Adipocyte (in vitro differentiated cells): Measurements from ENCODE around the gene SLC4A11.

ENCODE experiments used
- DNase-seq: peaks from one replicate; pipeline ENCODE4 v3.0.0-alpha.2; 2015; ENCODE audit warnings: low read depth
- H3K27me3 ChIP-seq: replicated peaks from 2 replicates; pipeline ENCODE4 v1.7.0; 2013; ENCODE audit warnings: mild to moderate bottlenecking, low read length, moderate library complexity; ENCODE audit not compliant: control insufficient read depth, insufficient read depth
- H3K36me3 ChIP-seq: 2 replicates; pipeline ENCODE4 v1.7.0; 2013; ENCODE audit warnings: low read length, mild to moderate bottlenecking, moderate library complexity; ENCODE audit not compliant: control insufficient read depth, insufficient read depth, severe bottlenecking
- H3K4me1 ChIP-seq: 2 replicates; pipeline ENCODE4 v1.7.0; 2013; ENCODE audit warnings: mild to moderate bottlenecking, low read length, moderate library complexity; ENCODE audit not compliant: control insufficient read depth, insufficient read depth
- H3K4me3 ChIP-seq: 2 replicates; pipeline ENCODE4 v1.7.0; 2013; ENCODE audit warnings: mild to moderate bottlenecking, low read length, moderate library complexity
- H3K9ac ChIP-seq: 2 replicates; pipeline ENCODE4 v1.7.0; 2013; ENCODE audit warnings: mild to moderate bottlenecking, low read length, moderate library complexity
- H3K9me3 ChIP-seq: 2 replicates; pipeline ENCODE4 v1.7.0; 2013; ENCODE audit warnings: mild to moderate bottlenecking, low read length, moderate library complexity; ENCODE audit not compliant: control insufficient read depth

Gene SLC4A11

GRCh38 chr20:3273371-3273770, 34.4 kb upstream of the SLC4A11 start:
- H3K27me3 ChIP-seq: no peaks in the 10 kb centered on the region
- H3K36me3 ChIP-seq: peaks cover 46% of the 10 kb centered on the region
- H3K4me3 ChIP-seq: no peak overlapping the region

DNA sequence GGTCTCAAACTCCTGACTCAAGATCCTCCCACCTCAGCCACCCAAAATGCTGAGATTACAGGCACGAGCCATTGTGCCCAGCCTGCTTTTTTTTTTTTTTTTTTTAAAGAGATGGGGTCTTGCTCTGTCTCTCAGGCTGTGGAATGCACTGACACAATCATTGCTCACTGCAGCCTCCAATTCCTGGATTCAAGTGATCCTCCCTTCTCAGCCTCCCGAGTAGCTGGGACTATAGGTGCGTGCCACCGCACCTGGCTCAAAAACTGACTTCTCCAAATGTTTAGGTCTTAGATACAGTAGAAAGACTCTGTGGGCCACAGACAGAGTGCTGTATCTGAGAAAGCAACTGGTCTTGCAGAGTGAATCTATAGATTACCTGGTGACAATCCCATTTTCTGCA, 31.1 kb upstream of the SLC4A11 start:
- Histone ChIP-seq H3K36me3 (peaks cover 46% of the 10 kb centered on the region), H3K9me3 (no peaks in the 10 kb centered on the region)

More at GRCh38 chr20:3273371-3273770, 34.4 kb upstream of the SLC4A11 start:
- H3K9me3 ChIP-seq: no peaks in the 10 kb centered on the region
- peaks cover 18% of the 10 kb centered on the region for H3K4me1 ChIP-seq
- no peak for DNase-seq
- H3K9ac ChIP-seq: no peak overlapping the region

GRCh38 chr20:3262566-3262965, 23.6 kb upstream of the SLC4A11 start:
- Histone ChIP-seq H3K4me3 (no peak overlapping the region), H3K9ac (no peak overlapping the region), H3K36me3 (peaks cover 52% of the 10 kb centered on the region), H3K9me3 (no peaks in the 10 kb centered on the region), H3K4me1 (no peaks in the 10 kb centered on the region), H3K27me3 (no peaks in the 10 kb centered on the region)
- DNase-seq: no peak

More for the DNA sequence above, 31.1 kb upstream of the SLC4A11 start:
- no peak overlapping the region for H3K9ac ChIP-seq
- no peaks in the 10 kb centered on the region for H3K27me3 ChIP-seq
- no peak overlapping the region for H3K4me3 ChIP-seq
- H3K4me1 ChIP-seq: no peaks in the 10 kb centered on the region
- no peak for DNase-seq

DNA sequence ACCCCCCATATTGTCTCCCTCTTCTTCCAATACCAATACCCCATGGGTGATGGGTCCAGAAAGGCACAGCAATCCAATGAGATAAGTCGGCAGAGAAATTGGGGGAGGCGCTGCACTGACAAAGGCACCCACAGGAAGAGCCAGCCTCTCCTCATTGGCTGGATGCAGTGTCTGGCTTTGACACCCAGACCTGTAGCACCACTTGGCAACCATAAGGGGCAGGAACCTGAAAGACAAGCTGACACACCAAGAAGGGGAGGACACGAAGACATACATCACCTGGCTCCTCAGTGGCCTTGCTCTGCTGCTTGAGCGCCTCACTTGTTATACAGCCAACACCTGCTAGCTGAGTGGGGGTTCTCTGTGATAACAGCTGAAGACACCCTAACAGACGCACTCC, 19.4 kb upstream of the SLC4A11 start:
- H3K36me3 ChIP-seq: peaks cover 58% of the 10 kb centered on the region
- H3K9ac ChIP-seq: no peak overlapping the region
- DNase-seq: no peak

DNA sequence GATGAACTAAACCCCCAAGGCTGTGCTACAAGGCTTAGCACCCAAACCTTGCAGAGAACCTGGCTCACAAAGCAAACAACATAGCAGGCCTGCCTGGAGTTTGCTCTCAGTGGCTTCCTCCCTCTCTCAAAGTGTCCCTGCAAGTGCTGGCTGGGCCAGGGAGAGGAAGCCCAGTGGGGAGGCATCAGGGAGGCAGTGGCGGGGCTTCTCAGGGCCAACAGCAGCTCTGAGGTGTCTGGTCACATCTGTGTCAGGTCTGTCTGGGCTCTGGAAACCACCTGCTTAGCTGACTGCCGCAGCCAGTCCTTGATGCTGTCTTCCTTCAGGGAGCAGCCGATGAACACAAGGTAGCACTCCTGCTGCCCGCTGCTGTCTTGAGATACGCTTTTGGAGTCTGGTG, 16.7 kb upstream of the SLC4A11 start:
- Histone ChIP-seq H3K4me1 (no peaks in the 10 kb centered on the region), H3K9me3 (no peaks in the 10 kb centered on the region), H3K36me3 (peaks cover 63% of the 10 kb centered on the region)

More for the DNA sequence above, 19.4 kb upstream of the SLC4A11 start:
- H3K4me3 ChIP-seq: no peak overlapping the region
- no peaks in the 10 kb centered on the region for H3K9me3 ChIP-seq
- no peaks in the 10 kb centered on the region for H3K4me1 ChIP-seq
- H3K27me3 ChIP-seq: no peaks in the 10 kb centered on the region

GRCh38 chr20:3251806-3252205, 12.8 kb upstream of the SLC4A11 start:
- Histone ChIP-seq H3K27me3 (peaks cover 7% of the 10 kb centered on the region), H3K4me1 (peaks cover 7% of the 10 kb centered on the region), H3K4me3 (no peak overlapping the region), H3K9ac (no peak overlapping the region), H3K9me3 (no peaks in the 10 kb centered on the region), H3K36me3 (peaks cover 43% of the 10 kb centered on the region)
- DNase-seq: no peak

More for the DNA sequence above, 16.7 kb upstream of the SLC4A11 start:
- Histone ChIP-seq H3K27me3 (no peaks in the 10 kb centered on the region), H3K9ac (no peak overlapping the region), H3K4me3 (no peak overlapping the region)
- no peak for DNase-seq

GRCh38 chr20:3250091-3250504, 11.1 kb upstream of the SLC4A11 start:
- peaks cover 7% of the 10 kb centered on the region for H3K27me3 ChIP-seq
- H3K9me3 ChIP-seq: no peaks in the 10 kb centered on the region
- peaks cover 7% of the 10 kb centered on the region for H3K4me1 ChIP-seq
- H3K36me3 ChIP-seq: peaks cover 27% of the 10 kb centered on the region
- H3K9ac ChIP-seq: no peak overlapping the region
- H3K4me3 ChIP-seq: no peak overlapping the region
- DNase-seq: no peak

GRCh38 chr20:3248993-3249347, 10.0 kb upstream of the SLC4A11 start:
- peaks cover 7% of the 10 kb centered on the region for H3K27me3 ChIP-seq
- no peak for DNase-seq
- H3K36me3 ChIP-seq: peaks cover 21% of the 10 kb centered on the region
- peak overlapping the region; percentile 59 for H3K4me3 ChIP-seq
- H3K4me1 ChIP-seq: peaks cover 7% of the 10 kb centered on the region
- no peaks in the 10 kb centered on the region for H3K9me3 ChIP-seq
- H3K9ac ChIP-seq: no peak overlapping the region

GRCh38 chr20:3248167-3248992, 9.4 kb upstream of the SLC4A11 start:
- H3K9ac ChIP-seq: no peak overlapping the region
- H3K36me3 ChIP-seq: peaks cover 15% of the 10 kb centered on the region
- H3K4me1 ChIP-seq: peaks cover 7% of the 10 kb centered on the region
- H3K4me3 ChIP-seq: peak overlapping the region; percentile 59
- H3K27me3 ChIP-seq: peaks cover 7% of the 10 kb centered on the region
- H3K9me3 ChIP-seq: no peaks in the 10 kb centered on the region
- DNase-seq: no peak

DNA sequence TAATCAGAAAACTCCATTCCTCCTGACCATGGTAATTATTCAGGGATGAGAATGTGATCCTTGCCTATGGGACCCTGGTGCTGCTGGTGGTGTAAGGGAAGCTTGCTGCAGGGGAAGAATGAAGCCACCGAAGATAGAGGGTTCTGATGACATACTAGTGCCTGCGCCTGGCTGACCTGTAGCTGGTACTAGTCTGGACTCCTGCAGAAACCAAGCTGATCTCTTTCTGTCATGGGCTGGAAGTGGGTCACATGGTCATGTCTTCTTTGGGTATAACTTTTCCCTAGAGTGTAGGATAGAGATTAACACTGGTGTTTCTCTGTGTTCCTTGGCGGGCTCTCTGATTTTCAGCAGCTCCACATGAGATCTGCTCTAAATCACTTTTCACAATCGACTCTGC, 8.6 kb upstream of the SLC4A11 start:
- Histone ChIP-seq H3K4me3 (no peak overlapping the region), H3K9ac (no peak overlapping the region), H3K27me3 (peaks cover 7% of the 10 kb centered on the region), H3K4me1 (peaks cover 7% of the 10 kb centered on the region), H3K36me3 (peaks cover 12% of the 10 kb centered on the region), H3K9me3 (no peaks in the 10 kb centered on the region)
- no peak for DNase-seq

- Histone ChIP-seq H3K4me1 (peaks cover 7% of the 10 kb centered on the region), H3K9me3 (no peaks in the 10 kb centered on the region), H3K27me3 (peaks cover 7% of the 10 kb centered on the region), H3K9ac (no peak overlapping the region), H3K36me3 (peaks cover 7% of the 10 kb centered on the region), H3K4me3 (no peak overlapping the region)
- DNase-seq: no peak
These were observed 7.7 kb upstream of the SLC4A11 start for GRCh38 chr20:3246682-3247081.

- Histone ChIP-seq H3K4me1 (peaks cover 7% of the 10 kb centered on the region), H3K9ac (no peak overlapping the region), H3K9me3 (no peaks in the 10 kb centered on the region), H3K36me3 (no peaks in the 10 kb centered on the region), H3K27me3 (peaks cover 7% of the 10 kb centered on the region), H3K4me3 (no peak overlapping the region)
- DNase-seq: no peak
These were observed 6.7 kb upstream of the SLC4A11 start for GRCh38 chr20:3245711-3246110.
